Measurements from ENCODE around the gene RNF138. TPM values are rescaled to one million over a fixed set of nuclear protein-coding genes. Genes with fewer than 3 reads are reported as not detected.

Gene RNF138
- total and polyA plus RNA-seq, 2 experiments from 2014 or later = 58.0 to 89.6 TPM

- no peaks in the 10 kb centered on the region; the same call in 2 of the 3 replicates for H3K36me3 Mint-ChIP-seq (ENCODE audit: low read depth)
- Histone ChIP-seq H3K4me1 (ENCODE audit: insufficient read depth) (peaks cover 27% of the 10 kb centered on the region), H4K20me1 (replicated peaks; ENCODE audit: insufficient read depth) (no peaks in the 10 kb centered on the region; the same call in 1 of the 2 replicates), H3K27ac (ENCODE audit: low read depth) (no peak overlapping the region), H3K36me3 (ENCODE audit: insufficient read depth) (no peaks in the 10 kb centered on the region), H3K9me2 (ENCODE audit: insufficient read depth) (no peaks in the 10 kb centered on the region), H3F3A (replicated peaks; ENCODE audit: low read depth) (no peaks in the 10 kb centered on the region), H3K4me3 (no peak overlapping the region), H3K27me3 (ENCODE audit: insufficient read depth) (no peaks in the 10 kb centered on the region), H3K79me2 (replicated peaks; ENCODE audit: insufficient read depth) (no peaks in the 10 kb centered on the region), H2AFZ (no peak overlapping the region), H3K4me2 (no peak overlapping the region)
- peaks cover 15% of the 10 kb centered on the region for H3K4me1 Mint-ChIP-seq
- TF ChIP-seq EZH2 (IDR thresholded peaks at IDR 0.05; ENCODE audit: low read depth, unreplicated experiment) (no peak), JUNB (IDR thresholded peaks at IDR 0.05; ENCODE audit: unreplicated experiment) (no peak), REST (IDR thresholded peaks at IDR 0.05; ENCODE audit: unreplicated experiment) (no peak), CTCF (conservative IDR thresholded peaks at IDR 0.05; ENCODE audit: low read depth in 2 of 2) (no peak), ZNF462 (CRISPR knock-in tag; IDR thresholded peaks at IDR 0.05) (no peak), STAT1 (IDR thresholded peaks at IDR 0.05; ENCODE audit: unreplicated experiment) (no peak), ETS1 (IDR thresholded peaks at IDR 0.05) (no peak), ZNF331 (CRISPR knock-in tag; IDR thresholded peaks at IDR 0.05; ENCODE audit: low read depth) (no peak), EZH2phosphoT487 (IDR thresholded peaks at IDR 0.05; ENCODE audit: unreplicated experiment) (no peak), ZNF114 (CRISPR knock-in tag; IDR thresholded peaks at IDR 0.05) (no peak)
- no peak for DNase-seq (ENCODE audit: low spot score)
- H3K27me3 Mint-ChIP-seq (ENCODE audit: insufficient read depth, low read depth, poor library complexity) = no peaks in the 10 kb centered on the region
- no peak overlapping the region for H3K27ac Mint-ChIP-seq
- H3K4me3 Mint-ChIP-seq = no peak overlapping the region; the same call in 2 of the 3 replicates
- no peaks in the 10 kb centered on the region for H3K9me3 Mint-ChIP-seq
- ATAC-seq = no peak
Observed at GRCh38 chr18:32056613-32057358, 34.9 kb upstream of the RNF138 start.

Measured in GM23338 (cell line).